H7 (cell line): ENCODE data around the gene ALDH9A1. TPM values are rescaled to one million over a fixed set of nuclear protein-coding genes. Genes with fewer than 3 reads are reported as not detected.
"Not testable (repeated sequence)": the region's sequence is repeated elsewhere in the genome, so short reads cannot be mapped to it uniquely, and the experiment has no call there.

Source experiments
- DNase-seq: peaks from one replicate; pipeline ENCODE4 v3.0.0; 2012
- H3K27me3 ChIP-seq: 2 replicates; pipeline ENCODE4 v1.6.0; 2011; ENCODE audit warnings: mild to moderate bottlenecking, low read length; ENCODE audit not compliant: control insufficient read depth, insufficient read depth
- H3K36me3 ChIP-seq: replicated peaks from 2 replicates; pipeline ENCODE4 v1.5.1; 2011; ENCODE audit warnings: low read length; ENCODE audit not compliant: control insufficient read depth, insufficient read depth
- H3K4me3 ChIP-seq: 2 replicates; pipeline ENCODE4 v1.5.1; 2011; ENCODE audit warnings: low read depth, mild to moderate bottlenecking, control low read depth, low read length, moderate library complexity; ENCODE audit not compliant: insufficient read depth
- total RNA-seq: library from RNA; depleted of rRNA; stranded (reverse); fragments of >200 nt; shearing (Covaris generic); gene quantifications from 2 replicates; pipeline ENCODE4 v1.2.3, GENCODE V29; 2014

Gene ALDH9A1
- total RNA-seq, 1 experiment from 2014 or later, result 81.9 TPM

GRCh38 chr1:165678509-165678908 is 19.9 kb downstream of the ALDH9A1 start:
- peaks cover 6% of the 10 kb centered on the region for H3K36me3 ChIP-seq
- no peak for DNase-seq
- no peak overlapping the region for H3K4me3 ChIP-seq
- H3K27me3 ChIP-seq, result no peaks in the 10 kb centered on the region

- Histone ChIP-seq H3K4me3 (no peak overlapping the region), H3K36me3 (peaks cover 3% of the 10 kb centered on the region; the same call in 1 of the 2 replicates), H3K27me3 (no peaks in the 10 kb centered on the region)
- DNase-seq, result no peak
Observed at GRCh38 chr1:165675794-165676193, 22.6 kb downstream of the ALDH9A1 start.

GRCh38 chr1:165674599-165674998 is 23.8 kb downstream of the ALDH9A1 start:
- H3K27me3 ChIP-seq, result no peaks in the 10 kb centered on the region
- no peaks in the 10 kb centered on the region; the same call in 1 of the 2 replicates for H3K36me3 ChIP-seq
- H3K4me3 ChIP-seq, result no peak overlapping the region
- DNase-seq, result no peak

DNA sequence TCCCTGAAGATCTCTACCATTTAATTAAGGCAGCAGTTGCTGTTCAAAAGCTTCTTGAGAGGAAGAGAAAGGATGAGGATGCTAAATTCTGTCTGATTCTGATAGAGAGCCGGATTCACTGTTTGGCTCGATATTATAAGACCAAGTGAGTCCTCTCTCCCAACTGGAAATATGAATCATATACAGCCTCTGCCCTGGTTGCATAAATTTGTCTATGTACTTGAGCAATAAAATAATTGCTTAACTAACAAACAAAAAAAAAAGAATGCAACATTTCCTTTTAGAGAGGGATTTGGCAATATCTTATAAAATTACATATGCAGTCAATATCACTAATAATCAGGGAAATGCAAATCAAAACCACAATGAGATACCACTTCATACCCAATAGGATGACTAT is 26.8 kb downstream of the ALDH9A1 start:
- Histone ChIP-seq H3K4me3 (no peak overlapping the region), H3K36me3 (peaks cover 3% of the 10 kb centered on the region), H3K27me3 (no peaks in the 10 kb centered on the region)

DNA sequence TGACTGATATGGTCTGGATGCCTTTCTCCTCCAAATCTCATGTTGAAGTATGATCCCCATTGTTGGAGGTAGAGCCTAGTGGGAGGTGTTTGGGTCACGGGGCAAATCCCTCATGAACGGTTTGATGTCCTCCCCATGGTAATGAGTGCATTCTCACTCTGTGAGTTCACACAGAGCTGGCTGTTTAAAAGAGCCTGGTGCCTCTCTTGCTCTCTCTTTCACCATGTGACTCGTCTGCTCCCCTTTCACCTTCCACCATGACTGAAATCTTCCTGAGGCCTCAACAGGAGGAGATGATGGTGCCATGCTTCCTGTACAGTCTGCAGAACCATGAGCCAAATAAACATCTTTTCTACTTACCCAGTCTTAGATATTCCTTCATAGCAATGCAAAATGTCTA is 30.2 kb downstream of the ALDH9A1 start:
- no peak for DNase-seq
- H3K27me3 ChIP-seq, result no peaks in the 10 kb centered on the region
- H3K36me3 ChIP-seq, result peaks cover 7% of the 10 kb centered on the region
- H3K4me3 ChIP-seq, result no peak overlapping the region

More for the DNA sequence above, 26.8 kb downstream of the ALDH9A1 start:
- DNase-seq, result no peak

DNA sequence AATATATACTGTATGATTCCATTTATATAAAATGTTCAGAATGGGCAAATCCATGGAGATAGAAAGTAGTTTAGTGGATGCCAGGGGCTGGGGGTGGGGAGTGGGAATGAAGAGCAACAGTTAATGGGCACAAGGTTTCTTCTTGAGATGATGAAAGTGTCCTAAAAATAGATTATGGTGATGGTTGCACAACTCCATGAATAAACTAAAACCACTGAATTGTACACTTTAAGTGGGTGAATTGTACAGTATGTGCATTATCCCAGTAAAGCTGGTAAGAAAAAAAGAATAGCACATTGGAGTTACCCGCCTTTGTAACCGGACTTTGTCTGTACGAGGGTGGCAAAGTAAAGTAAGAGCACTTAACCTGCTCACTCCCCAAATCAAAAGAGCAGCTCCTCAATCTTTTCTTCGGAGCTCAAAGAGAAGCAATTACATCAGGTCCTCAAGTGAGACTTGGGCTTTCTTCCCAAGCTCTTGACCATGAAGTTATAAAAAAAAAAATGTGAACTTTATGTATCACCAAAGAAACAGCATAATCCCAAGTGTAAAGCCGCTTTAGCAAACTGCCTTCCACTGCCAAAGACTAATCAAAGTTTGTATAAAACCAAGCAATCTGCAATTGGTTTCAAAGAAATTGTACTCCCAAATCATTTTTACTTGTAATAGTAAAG is 32.1 kb downstream of the ALDH9A1 start:
- H3K36me3 ChIP-seq, result peaks cover 8% of the 10 kb centered on the region
- DNase-seq, result no peak
- H3K27me3 ChIP-seq, result no peaks in the 10 kb centered on the region
- H3K4me3 ChIP-seq, result no peak overlapping the region

- H3K36me3 ChIP-seq, result peaks cover 5% of the 10 kb centered on the region
- no peak for DNase-seq
- H3K4me3 ChIP-seq, result no peak overlapping the region
- H3K27me3 ChIP-seq, result no peaks in the 10 kb centered on the region
Observed at GRCh38 chr1:165662186-165662585, 36.2 kb downstream of the ALDH9A1 start.

DNA sequence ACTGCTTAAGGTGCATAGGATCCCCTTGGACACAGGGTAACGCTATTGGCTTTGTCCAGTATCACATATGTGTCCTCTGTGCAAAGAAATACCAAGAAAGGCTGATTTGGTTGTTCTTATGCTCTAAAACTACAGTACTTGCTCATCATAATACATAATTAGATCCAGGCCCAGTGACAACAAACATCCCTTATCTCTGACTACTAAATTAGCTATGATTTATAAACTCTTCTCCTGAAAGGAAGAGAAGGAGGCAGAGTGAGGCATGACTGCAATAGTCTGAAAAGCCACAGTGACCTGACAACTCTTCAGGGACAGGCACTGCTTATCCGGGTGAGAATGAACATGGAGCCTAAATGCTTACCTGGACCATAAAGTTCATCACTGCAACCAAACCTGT is 36.7 kb downstream of the ALDH9A1 start:
- DNase-seq, result no peak
- Histone ChIP-seq H3K4me3 (no peak overlapping the region), H3K36me3 (peaks cover 5% of the 10 kb centered on the region), H3K27me3 (no peaks in the 10 kb centered on the region)

GRCh38 chr1:165659581-165659895 is 38.8 kb downstream of the ALDH9A1 start:
- peaks cover 5% of the 10 kb centered on the region for H3K36me3 ChIP-seq

GRCh38 chr1:165658766-165659580 is 39.4 kb downstream of the ALDH9A1 start:
- H3K4me3 ChIP-seq, H3K36me3 ChIP-seq: not testable (repeated sequence)

More at GRCh38 chr1:165659581-165659895, 38.8 kb downstream of the ALDH9A1 start:
- no peaks in the 10 kb centered on the region for H3K27me3 ChIP-seq
- H3K4me3 ChIP-seq, result no peak overlapping the region
- peak; percentile 35 for DNase-seq

GRCh38 chr1:165650981-165651625 is 47.3 kb downstream of the ALDH9A1 start:
- no peak for DNase-seq
- H3K4me3 ChIP-seq, result no peak overlapping the region
- H3K36me3 ChIP-seq, result peaks cover 1% of the 10 kb centered on the region
- no peaks in the 10 kb centered on the region for H3K27me3 ChIP-seq

More at GRCh38 chr1:165658766-165659580, 39.4 kb downstream of the ALDH9A1 start:
- H3K27me3 ChIP-seq, DNase-seq: not testable (repeated sequence)

DNA sequence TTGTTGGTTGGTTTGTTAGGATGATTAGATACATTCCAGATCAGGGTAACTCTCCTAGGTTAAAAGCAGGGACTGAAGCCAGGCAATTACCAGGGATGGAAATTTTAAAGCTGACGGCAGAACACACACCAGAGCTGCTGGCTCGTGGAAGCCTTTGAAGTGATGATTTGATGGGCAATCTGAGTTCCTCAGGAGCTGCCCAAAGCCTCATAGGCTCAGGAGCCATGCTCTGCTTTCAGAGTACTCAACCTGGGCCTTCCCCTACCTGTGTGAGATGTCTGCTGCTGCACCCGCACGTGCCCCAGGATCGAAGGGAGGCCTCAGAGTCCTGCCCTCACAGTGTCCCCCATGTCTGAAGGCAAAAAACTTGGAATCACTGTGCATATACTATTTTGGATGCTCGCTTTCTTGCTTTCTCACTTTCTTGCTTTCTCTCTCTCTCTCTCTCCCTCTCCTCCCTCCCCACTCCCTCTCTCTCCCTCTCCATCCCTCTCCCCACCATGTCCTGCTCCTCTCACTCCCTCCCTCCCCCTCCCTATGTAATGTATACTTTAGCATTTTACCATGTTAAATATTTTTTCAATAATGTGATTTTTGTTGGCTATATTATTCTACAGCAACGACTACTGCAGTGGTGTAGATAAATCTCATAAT is 49.3 kb downstream of the ALDH9A1 start:
- H3K36me3 ChIP-seq, result no peaks in the 10 kb centered on the region
- H3K4me3 ChIP-seq, result no peak overlapping the region
- H3K27me3 ChIP-seq, result no peaks in the 10 kb centered on the region
- no peak for DNase-seq

GRCh38 chr1:165647970-165648369 is 50.4 kb downstream of the ALDH9A1 start:
- H3K36me3 ChIP-seq, result no peaks in the 10 kb centered on the region
- no peak overlapping the region for H3K4me3 ChIP-seq
- no peak for DNase-seq
- no peaks in the 10 kb centered on the region for H3K27me3 ChIP-seq

DNA sequence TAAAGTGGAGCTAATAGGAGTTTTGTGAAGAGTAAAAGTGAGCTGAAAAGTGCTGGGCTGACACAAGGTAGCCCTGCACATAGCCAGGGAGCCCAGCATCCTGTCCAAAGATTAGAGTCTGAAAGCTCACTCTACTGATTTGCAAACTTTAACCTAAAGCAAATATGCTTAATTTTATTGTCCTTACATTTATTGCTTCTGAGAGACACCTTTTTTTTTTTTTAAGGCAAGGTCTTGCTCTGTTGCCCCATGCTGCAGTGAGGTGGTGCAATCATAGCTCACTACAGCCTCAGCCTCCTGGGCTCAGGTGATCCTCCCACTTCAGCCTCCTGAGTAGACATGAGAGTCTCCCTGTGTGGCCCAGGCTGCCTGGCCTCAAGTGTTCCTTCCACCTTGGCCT is 50.8 kb downstream of the ALDH9A1 start:
- no peaks in the 10 kb centered on the region for H3K27me3 ChIP-seq
- no peak overlapping the region for H3K4me3 ChIP-seq
- DNase-seq, result no peak
- no peaks in the 10 kb centered on the region for H3K36me3 ChIP-seq
